CD4-positive, alpha-beta T cell (primary cell): Measurements from ENCODE around the gene EFTUD2. TPM values are rescaled to one million over a fixed set of nuclear protein-coding genes. Genes with fewer than 3 reads are reported as not detected.
A peak's percentile ranks its signal among the peaks of the same experiment; 100 is the strongest.

ENCODE experiments used
- ATAC-seq: fragments of 200-7000 bp; cut with Tn5 transposase; one replicate; pipeline ENCODE4 v1.10.0; 2022; ENCODE audit warnings: mild to moderate bottlenecking; ENCODE audit not compliant: poor library complexity
- CTCF ChIA-PET: fragments of 350-600 bp; sonication (Branson Sonifier 250); formaldehyde crosslinking; loops from one replicate; lab custom pipeline; 2021; ENCODE audit warnings: antibody characterized with exemption, inconsistent platforms; lab: Charles Lee
- POLR2A ChIA-PET: fragments of 350-600 bp; sonication (Branson Sonifier 250); formaldehyde crosslinking; loops from one replicate; lab custom pipeline; 2021; ENCODE audit warnings: antibody characterized with exemption, inconsistent platforms; lab: Charles Lee
- DNase-seq, 14 experiments: peaks; one replicate each; pipeline ENCODE4 v3.0.0-alpha.2; 2013 to 2020; ENCODE audit warnings: mixed read lengths in 2 of 14
- H3K27ac ChIP-seq, 2 donors: one replicate each; pipeline versions ENCODE4 v1.5.1 to v1.7.0; 2013; ENCODE audit warnings: low read length in 2 of 2, low read depth in 1 of 2, mild to moderate bottlenecking in 1 of 2
- H3K27me3 ChIP-seq, 2 experiments: 1 replicate in 1 of 2; 2 replicates in 1 of 2; pipeline versions ENCODE4 v1.6.1 to v1.7.0; 2013; ENCODE audit warnings: low read length in 2 of 2, control low read depth in 1 of 2, mild to moderate bottlenecking in 1 of 2, moderate library complexity in 1 of 2; ENCODE audit not compliant: insufficient read depth in 2 of 2, control insufficient read depth in 1 of 2
- H3K36me3 ChIP-seq: one replicate; pipeline ENCODE4 v1.6.1; 2013; ENCODE audit warnings: low read length, control low read depth; ENCODE audit not compliant: insufficient read depth
- H3K4me1 ChIP-seq: one replicate; pipeline ENCODE4 v1.6.1; 2013; ENCODE audit warnings: low read length, control low read depth; ENCODE audit not compliant: insufficient read depth
- H3K4me3 ChIP-seq: one replicate; pipeline ENCODE4 v1.5.1; 2013; ENCODE audit warnings: mild to moderate bottlenecking, low read length, moderate library complexity
- H3K9me3 ChIP-seq, 2 experiments: 1 replicate in 1 of 2; 2 replicates in 1 of 2; pipeline versions ENCODE4 v1.6.1 to v1.7.0; 2013; ENCODE audit warnings: low read length in 2 of 2, mild to moderate bottlenecking in 2 of 2, control low read depth in 1 of 2, moderate library complexity in 1 of 2; ENCODE audit not compliant: control insufficient read depth in 1 of 2, insufficient read depth in 1 of 2
- H3K27ac Mint-ChIP-seq: one replicate; pipeline ENCODE4 v1.8.0; 2020; ENCODE audit warnings: mixed read lengths
- H3K27me3 Mint-ChIP-seq: one replicate; pipeline ENCODE4 v1.8.0; 2021; ENCODE audit warnings: mixed read lengths
- H3K36me3 Mint-ChIP-seq: one replicate; pipeline ENCODE4 v1.8.0; 2021; ENCODE audit warnings: low read depth, mixed read lengths
- H3K4me1 Mint-ChIP-seq: one replicate; pipeline ENCODE4 v1.8.0; 2021; ENCODE audit warnings: low read depth, mixed read lengths
- H3K4me3 Mint-ChIP-seq: one replicate; pipeline ENCODE4 v1.8.0; 2020; ENCODE audit warnings: mild to moderate bottlenecking, mixed read lengths
- H3K9me3 Mint-ChIP-seq: one replicate; pipeline ENCODE4 v1.8.0; 2020; ENCODE audit warnings: mixed read lengths
- CTCF ChIP-seq: fragments of 200-600 bp; IDR thresholded peaks from one replicate; pipeline ENCODE4 v1.8.0; 2022; ENCODE audit warnings: antibody characterized with exemption, mild to moderate bottlenecking
- intact Hi-C, 2 experiments: fragments of 100-400 bp; cut with DNase I in 1 of 2; cut with micrococcal nuclease in 1 of 2; formaldehyde crosslinking; loops; one replicate each; pipeline versions ENCODE4 v1.15.1 to v1.9.0; 2023 to 2025; cut with DNase I, micrococcal nuclease
- total RNA-seq, 174 experiments: library from RNA in 2 of 174; stranded (reverse) in 2 of 174; gene quantifications; one replicate each; pipeline ENCODE4 v1.2.3 and lab custom pipeline; 2021 to 2026

EFTUD2 gene
- total RNA-seq, 2 experiments from 2014 or later = 105 to 112 TPM

- Histone ChIP-seq H3K27me3 (peaks cover 0 to 10% of the 10 kb centered on the region in 2 experiments), H3K4me1 (no peaks in the 10 kb centered on the region), H3K4me3 (no peak overlapping the region), H3K9me3 (no peaks in the 10 kb centered on the region), H3K36me3 (no peaks in the 10 kb centered on the region), H3K27ac (no peak overlapping the region)
- DNase-seq = no peak
- ChIA-PET CTCF (no interaction called here), POLR2A (no interaction called here)
- no peak for ATAC-seq
- Mint-ChIP-seq H3K27ac (no peak overlapping the region), H3K27me3 (peaks cover 6% of the 10 kb centered on the region), H3K4me1 (no peaks in the 10 kb centered on the region), H3K36me3 (no peaks in the 10 kb centered on the region), H3K9me3 (no peaks in the 10 kb centered on the region), H3K4me3 (no peak overlapping the region)
- intact Hi-C loops = loop anchor here in 1 of 2 experiments (10.0 kb wide), 1 partner anchor 269 kb away; no protein-coding TSS in a partner anchor
- no peak for TF ChIP-seq CTCF
Measured at GRCh38 chr17:44925731-44926697, 26.8 kb upstream of the EFTUD2 start.

- Mint-ChIP-seq H3K4me3 (no peak overlapping the region), H3K27me3 (peaks cover 16% of the 10 kb centered on the region), H3K27ac (no peak overlapping the region), H3K4me1 (no peaks in the 10 kb centered on the region), H3K9me3 (no peaks in the 10 kb centered on the region), H3K36me3 (no peaks in the 10 kb centered on the region)
- H3K4me1 ChIP-seq = no peaks in the 10 kb centered on the region
- H3K9me3 ChIP-seq = no peaks in the 10 kb centered on the region
- TF ChIP-seq CTCF = no peak
- no peak overlapping the region for H3K27ac ChIP-seq
- no peak for DNase-seq
- no peaks in the 10 kb centered on the region for H3K36me3 ChIP-seq
- ChIA-PET POLR2A (no interaction called here), CTCF (interaction anchor here (0.5 kb wide), 1 partner anchor 243 kb away, joined by 3 read pairs; no protein-coding TSS in a partner anchor)
- H3K27me3 ChIP-seq = peaks cover 0 to 11% of the 10 kb centered on the region in 2 experiments
- no peak overlapping the region for H3K4me3 ChIP-seq
- intact Hi-C loops = loop anchor here in 1 of 2 experiments (10.0 kb wide), 1 partner anchor 271 kb away; no protein-coding TSS in a partner anchor
- no peak for ATAC-seq
Measured at GRCh38 chr17:44924107-44924544, 24.9 kb upstream of the EFTUD2 start.

- no peak overlapping the region for H3K4me3 ChIP-seq
- intact Hi-C loops = loop anchor here (2.0 to 10.0 kb wide), 2 partner anchors 176 to 272 kb away; no protein-coding TSS in a partner anchor
- Mint-ChIP-seq H3K4me3 (no peak overlapping the region), H3K27me3 (peaks cover 16% of the 10 kb centered on the region), H3K9me3 (no peaks in the 10 kb centered on the region), H3K27ac (no peak overlapping the region), H3K36me3 (no peaks in the 10 kb centered on the region), H3K4me1 (no peaks in the 10 kb centered on the region)
- peaks cover 0 to 11% of the 10 kb centered on the region in 2 experiments for H3K27me3 ChIP-seq
- TF ChIP-seq CTCF = no peak
- POLR2A ChIA-PET = no interaction called here
- no peaks in the 10 kb centered on the region for H3K9me3 ChIP-seq
- H3K4me1 ChIP-seq = no peaks in the 10 kb centered on the region
- CTCF ChIA-PET = no interaction called here
- DNase-seq (peak in 1 of 14 experiments; percentile 3), ATAC-seq (no peak)
- no peak overlapping the region for H3K27ac ChIP-seq
- H3K36me3 ChIP-seq = no peaks in the 10 kb centered on the region
Measured at GRCh38 chr17:44922746-44923470, 23.7 kb upstream of the EFTUD2 start.
